Stomach (tissue), 4 donors: Measurements from ENCODE around the gene TEX48.

ENCODE experiments used
- CTCF ChIP-seq, 7 experiments: fragments of 450-650 bp in 4 of 7; fragments of 200-600 bp in 3 of 7; sonication (generic) in 3 of 7; IDR thresholded peaks; one replicate each; pipeline ENCODE4 v1.5.1; 2016 to 2019; ENCODE audit warnings: antibody characterized with exemption in 7 of 7, control low read depth in 2 of 7, mild to moderate bottlenecking in 1 of 7
- POLR2A ChIP-seq, 4 donors: fragments of 450-650 bp; IDR thresholded peaks; one replicate each; pipeline ENCODE4 v1.6.1; 2016; ENCODE audit warnings: antibody characterized with exemption in 4 of 4, control low read depth in 2 of 4, mild to moderate bottlenecking in 1 of 4, moderate library complexity in 1 of 4

DNA sequence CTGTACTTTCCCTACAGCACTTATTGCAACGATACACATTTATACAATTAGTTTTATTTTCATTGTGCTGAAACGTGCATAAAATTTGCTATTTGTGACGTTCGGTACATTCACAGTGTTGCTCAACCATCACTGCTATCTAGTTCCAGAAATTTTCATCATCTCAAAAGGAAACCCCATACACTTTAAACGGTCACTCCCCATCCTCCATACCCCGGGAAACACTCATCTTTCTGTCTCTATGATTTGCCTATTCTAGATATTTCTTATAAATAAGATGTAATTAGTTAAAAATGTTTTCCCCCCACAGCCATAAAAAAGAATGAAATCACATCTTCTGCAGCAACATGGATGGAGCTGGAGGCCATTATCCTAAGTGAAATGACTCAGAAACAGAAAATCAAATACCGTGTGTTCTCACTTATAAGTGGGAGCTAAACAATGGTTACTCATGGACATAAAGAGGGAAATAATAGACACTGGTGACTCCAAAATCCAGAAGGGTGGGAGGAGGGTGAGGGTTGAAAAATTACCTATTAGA, 40.2 kb upstream of the TEX48 start:
- TF ChIP-seq POLR2A (IDR thresholded peaks at IDR 0.05): no peak
- TF ChIP-seq CTCF (IDR thresholded peaks at IDR 0.05): no peak
